ENCODE measurements around the gene ADAM12. TPM values are rescaled to one million over a fixed set of nuclear protein-coding genes. Genes with fewer than 3 reads are reported as not detected.

The ADAM12 gene
- 0.09 TPM for polyA plus RNA-seq (2012; ENCODE audit: low read depth, missing spikeins)

GRCh38 chr10:126387931-126388911 is at the start of gene ADAM12:
Gene ADAM12 (minus strand): TSS chr10:126388477. CDS start chr10:126388145, 332 bp downstream.
- TF ChIP-seq TAF1 (IDR thresholded peaks at IDR 0.05; ENCODE audit: low read depth, low read length): no peak
- no peak for TF ChIP-seq POLR2AphosphoS5 (IDR thresholded peaks at IDR 0.05; ENCODE audit: low read depth, low read length)
- no peak for TF ChIP-seq SPI1 (IDR thresholded peaks at IDR 0.05; ENCODE audit: low read depth, low read length)
- TF ChIP-seq PAX5 (IDR thresholded peaks at IDR 0.05; ENCODE audit: insufficient read depth, low read length, severe bottlenecking): no peak
- TF ChIP-seq POLR2A (IDR thresholded peaks at IDR 0.05; ENCODE audit: low read depth, low read length): no peak
- no peak for TF ChIP-seq POU2F2 (IDR thresholded peaks at IDR 0.05; ENCODE audit: low read depth, low read length)

GRCh38 chr10:126437635-126438406 is 49.5 kb upstream of the ADAM12 start:
- DNase-seq (ENCODE audit: insufficient read length, low spot score) (no peak), FAIRE-seq (no peak)
- no peak for TF ChIP-seq POLR2A (IDR thresholded peaks at IDR 0.05; ENCODE audit: low read depth, low read length)
- TF ChIP-seq POU2F2 (IDR thresholded peaks at IDR 0.05; ENCODE audit: low read depth, low read length): no peak
- TF ChIP-seq SPI1 (IDR thresholded peaks at IDR 0.05; ENCODE audit: low read depth, low read length): no peak
- TF ChIP-seq TAF1 (IDR thresholded peaks at IDR 0.05; ENCODE audit: low read depth, low read length): no peak
- TF ChIP-seq POLR2AphosphoS5 (IDR thresholded peaks at IDR 0.05; ENCODE audit: low read depth, low read length): no peak
- TF ChIP-seq PAX5 (IDR thresholded peaks at IDR 0.05; ENCODE audit: insufficient read depth, low read length, severe bottlenecking): no peak

More at GRCh38 chr10:126387931-126388911, at the start of gene ADAM12:
- no peak for FAIRE-seq
- no peak for DNase-seq (ENCODE audit: insufficient read length, low spot score)

GRCh38 chr10:126434235-126434634 is 46.0 kb upstream of the ADAM12 start:
- DNase-seq (ENCODE audit: insufficient read length, low spot score) (no peak), FAIRE-seq (no peak)
- TF ChIP-seq POLR2A (IDR thresholded peaks at IDR 0.05; ENCODE audit: low read depth, low read length) (no peak), SPI1 (IDR thresholded peaks at IDR 0.05; ENCODE audit: low read depth, low read length) (no peak), PAX5 (IDR thresholded peaks at IDR 0.05; ENCODE audit: insufficient read depth, low read length, severe bottlenecking) (no peak)

- TF ChIP-seq SPI1 (IDR thresholded peaks at IDR 0.05; ENCODE audit: low read depth, low read length) (no peak), POLR2AphosphoS5 (IDR thresholded peaks at IDR 0.05; ENCODE audit: low read depth, low read length) (no peak), POU2F2 (IDR thresholded peaks at IDR 0.05; ENCODE audit: low read depth, low read length) (no peak), PAX5 (IDR thresholded peaks at IDR 0.05; ENCODE audit: insufficient read depth, low read length, severe bottlenecking) (no peak), POLR2A (IDR thresholded peaks at IDR 0.05; ENCODE audit: low read depth, low read length) (no peak), TAF1 (IDR thresholded peaks at IDR 0.05; ENCODE audit: low read depth, low read length) (no peak)
- FAIRE-seq: no peak
- no peak for DNase-seq (ENCODE audit: insufficient read length, low spot score)
Measured at GRCh38 chr10:126433351-126433750, 45.1 kb upstream of the ADAM12 start.

GRCh38 chr10:126432507-126432906 is 44.2 kb upstream of the ADAM12 start:
- TF ChIP-seq POU2F2 (IDR thresholded peaks at IDR 0.05; ENCODE audit: low read depth, low read length) (no peak), TAF1 (IDR thresholded peaks at IDR 0.05; ENCODE audit: low read depth, low read length) (no peak), PAX5 (IDR thresholded peaks at IDR 0.05; ENCODE audit: insufficient read depth, low read length, severe bottlenecking) (no peak), SPI1 (IDR thresholded peaks at IDR 0.05; ENCODE audit: low read depth, low read length) (no peak), POLR2AphosphoS5 (IDR thresholded peaks at IDR 0.05; ENCODE audit: low read depth, low read length) (no peak), POLR2A (IDR thresholded peaks at IDR 0.05; ENCODE audit: low read depth, low read length) (no peak)
- FAIRE-seq: no peak
- no peak for DNase-seq (ENCODE audit: insufficient read length, low spot score)

GRCh38 chr10:126431816-126432215 is 43.5 kb upstream of the ADAM12 start:
- no peak for DNase-seq (ENCODE audit: insufficient read length, low spot score)
- no peak for FAIRE-seq
- TF ChIP-seq PAX5 (IDR thresholded peaks at IDR 0.05; ENCODE audit: insufficient read depth, low read length, severe bottlenecking) (no peak), TAF1 (IDR thresholded peaks at IDR 0.05; ENCODE audit: low read depth, low read length) (no peak), POLR2AphosphoS5 (IDR thresholded peaks at IDR 0.05; ENCODE audit: low read depth, low read length) (no peak), SPI1 (IDR thresholded peaks at IDR 0.05; ENCODE audit: low read depth, low read length) (no peak), POLR2A (IDR thresholded peaks at IDR 0.05; ENCODE audit: low read depth, low read length) (no peak), POU2F2 (IDR thresholded peaks at IDR 0.05; ENCODE audit: low read depth, low read length) (no peak)

- DNase-seq (ENCODE audit: insufficient read length, low spot score): no peak
Measured at GRCh38 chr10:126430512-126430911, 42.2 kb upstream of the ADAM12 start.

GRCh38 chr10:126429275-126429674 is 41.0 kb upstream of the ADAM12 start:
- DNase-seq (ENCODE audit: insufficient read length, low spot score) (no peak), FAIRE-seq (no peak)
- TF ChIP-seq TAF1 (IDR thresholded peaks at IDR 0.05; ENCODE audit: low read depth, low read length): no peak
- TF ChIP-seq PAX5 (IDR thresholded peaks at IDR 0.05; ENCODE audit: insufficient read depth, low read length, severe bottlenecking): no peak
- TF ChIP-seq SPI1 (IDR thresholded peaks at IDR 0.05; ENCODE audit: low read depth, low read length): no peak
- TF ChIP-seq POU2F2 (IDR thresholded peaks at IDR 0.05; ENCODE audit: low read depth, low read length): no peak
- TF ChIP-seq POLR2AphosphoS5 (IDR thresholded peaks at IDR 0.05; ENCODE audit: low read depth, low read length): no peak
- no peak for TF ChIP-seq POLR2A (IDR thresholded peaks at IDR 0.05; ENCODE audit: low read depth, low read length)

More at GRCh38 chr10:126430512-126430911, 42.2 kb upstream of the ADAM12 start:
- TF ChIP-seq POLR2A (IDR thresholded peaks at IDR 0.05; ENCODE audit: low read depth, low read length) (no peak), POU2F2 (IDR thresholded peaks at IDR 0.05; ENCODE audit: low read depth, low read length) (no peak), POLR2AphosphoS5 (IDR thresholded peaks at IDR 0.05; ENCODE audit: low read depth, low read length) (no peak), PAX5 (IDR thresholded peaks at IDR 0.05; ENCODE audit: insufficient read depth, low read length, severe bottlenecking) (no peak), SPI1 (IDR thresholded peaks at IDR 0.05; ENCODE audit: low read depth, low read length) (no peak), TAF1 (IDR thresholded peaks at IDR 0.05; ENCODE audit: low read depth, low read length) (no peak)
- FAIRE-seq: no peak

Measured in GM12891 (cell line).